Endothelial cell of umbilical vein (primary cell): ENCODE measurements around the gene MYO1A. TPM values are rescaled to one million over a fixed set of nuclear protein-coding genes. Genes with fewer than 3 reads are reported as not detected.
"Not testable (repeated sequence)": the region's sequence is repeated elsewhere in the genome, so short reads cannot be mapped to it uniquely, and the experiment has no call there.

ENCODE experiments used
- BruUV-seq: library from RNA; stranded (reverse); fragments of 400-500 nt; replicated peaks from 2 replicates; lab custom pipeline; 2021; lab: Mats Ljungman, UMichigan
- CTCF ChIA-PET: fragments of 300-600, 350-600 bp; sonication (Branson Sonifier 250); formaldehyde crosslinking; loops from one replicate; lab custom pipeline; 2021; ENCODE audit warnings: antibody characterized with exemption, inconsistent platforms; lab: Charles Lee
- POLR2A ChIA-PET: fragments of 300-600, 350-600 bp; sonication (Branson Sonifier 250); formaldehyde crosslinking; loops from one replicate; lab custom pipeline; 2021; ENCODE audit warnings: antibody characterized with exemption, inconsistent platforms; lab: Charles Lee
- DNase-seq: peaks from one replicate; pipeline ENCODE4 v3.0.0-alpha.2; 2011; ENCODE audit warnings: low read depth, low spot score
- FAIRE-seq: peaks from 2 replicates; lab custom pipeline; 2011; peaks lifted over from hg19 to GRCh38; lab: Jason Lieb, UNC
- H2AFZ ChIP-seq: 2 replicates; pipeline ENCODE4 v1.6.0; 2012; ENCODE audit warnings: low read depth, low read length, control low read depth, inconsistent platforms
- H3K27ac ChIP-seq: 2 replicates; pipeline ENCODE4 v1.5.1; 2011; ENCODE audit warnings: low read depth, mild to moderate bottlenecking, control low read depth, low read length, moderate library complexity; ENCODE audit not compliant: insufficient read depth
- H3K27me3 ChIP-seq, 2 experiments: 2 replicates each; pipeline versions ENCODE4 v1.6.0 to v1.6.1; 2011; ENCODE audit warnings: low read length in 2 of 2, mixed read lengths in 1 of 2; ENCODE audit not compliant: control insufficient read depth in 2 of 2, insufficient read depth in 2 of 2
- H3K36me3 ChIP-seq, 2 experiments: 2 replicates in 1 of 2; 3 replicates in 1 of 2; pipeline ENCODE4 v1.5.1; 2011; ENCODE audit warnings: low read length in 2 of 2, mild to moderate bottlenecking in 1 of 2, moderate library complexity in 1 of 2; ENCODE audit not compliant: control insufficient read depth in 2 of 2, insufficient read depth in 2 of 2; ENCODE audit errors: extremely low read depth in 1 of 2
- H3K4me1 ChIP-seq: 3 replicates; pipeline ENCODE4 v1.5.1; 2011; ENCODE audit warnings: mild to moderate bottlenecking, low read length; ENCODE audit not compliant: control insufficient read depth, insufficient read depth; ENCODE audit errors: extremely low read depth
- H3K4me2 ChIP-seq: 2 replicates; pipeline ENCODE4 v1.6.1; 2011; ENCODE audit warnings: low read length, control low read depth, mixed read lengths; ENCODE audit not compliant: insufficient read depth
- H3K4me3 ChIP-seq, 3 experiments: fragments of 200-600 bp in 1 of 3; sonication (generic), shearing (Covaris generic) in 1 of 3; replicated peaks in 1 of 3; 2 replicates each; pipeline ENCODE4 v1.5.1; 2011 to 2016; ENCODE audit warnings: control low read depth in 3 of 3, low read length in 3 of 3, mild to moderate bottlenecking in 2 of 3, inconsistent platforms in 1 of 3, low read depth in 1 of 3, moderate library complexity in 1 of 3; ENCODE audit not compliant: insufficient read depth in 1 of 3
- H3K79me2 ChIP-seq: 2 replicates; pipeline ENCODE4 v1.6.0; 2012; ENCODE audit warnings: low read length, inconsistent platforms; ENCODE audit not compliant: control insufficient read depth, insufficient read depth
- H3K9ac ChIP-seq: replicated peaks from 2 replicates; pipeline ENCODE3; 2011; ENCODE audit warnings: low read length, control low read depth; ENCODE audit not compliant: insufficient read depth; ENCODE audit errors: extremely low read depth
- H3K9me1 ChIP-seq: replicated peaks from 3 replicates; pipeline ENCODE4 v1.6.0; 2011; ENCODE audit warnings: mild to moderate bottlenecking, low read length; ENCODE audit not compliant: control insufficient read depth, insufficient read depth; ENCODE audit errors: extremely low read depth
- H3K9me3 ChIP-seq: replicated peaks from 2 replicates; pipeline ENCODE4 v1.5.1; 2012; ENCODE audit warnings: low read length, inconsistent platforms; ENCODE audit not compliant: control insufficient read depth, insufficient read depth
- H4K20me1 ChIP-seq: replicated peaks from 2 replicates; pipeline ENCODE3; 2011; ENCODE audit warnings: mild to moderate bottlenecking, low read length; ENCODE audit not compliant: control insufficient read depth, insufficient read depth; ENCODE audit errors: extremely low read depth
- CTCF ChIP-seq, 2 donors: IDR thresholded peaks; 1 replicate in 1 of 2; 2 replicates in 1 of 2; pipeline ENCODE4 v1.5.1; 2011; ENCODE audit warnings: low read length in 2 of 2, mild to moderate bottlenecking in 2 of 2, moderate library complexity in 2 of 2, control low read depth in 1 of 2, inconsistent platforms in 1 of 2, low read depth in 1 of 2; ENCODE audit not compliant: insufficient read depth in 1 of 2; ENCODE audit errors: extremely low read depth in 1 of 2
- EZH2 ChIP-seq: IDR thresholded peaks from 2 replicates; pipeline ENCODE4 v1.6.1; 2012; ENCODE audit warnings: borderline replicate concordance, low read depth, mild to moderate bottlenecking, moderate library complexity, low read length, inconsistent platforms; ENCODE audit not compliant: severe bottlenecking
- FOS ChIP-seq: IDR thresholded peaks from 2 replicates; pipeline ENCODE4 v1.6.1; 2011; ENCODE audit warnings: mild to moderate bottlenecking, low read length, moderate library complexity, borderline replicate concordance; ENCODE audit not compliant: insufficient read depth
- JUN ChIP-seq: IDR thresholded peaks from 2 replicates; pipeline ENCODE4 v1.6.1; 2011; ENCODE audit warnings: borderline replicate concordance, low read depth; ENCODE audit not compliant: insufficient read length, insufficient read depth
- MAX ChIP-seq: IDR thresholded peaks from 2 replicates; pipeline ENCODE4 v1.6.1; 2011; ENCODE audit not compliant: insufficient read depth, insufficient read length
- MYC ChIP-seq: IDR thresholded peaks from one replicate; pipeline ENCODE4 v1.6.1; 2011; ENCODE audit warnings: mild to moderate bottlenecking, low read depth, low read length
- POLR2A ChIP-seq: IDR thresholded peaks from 2 replicates; pipeline ENCODE4 v1.6.1; 2012; ENCODE audit warnings: low read depth, mild to moderate bottlenecking, control low read depth, low read length
- POLR2AphosphoS5 ChIP-seq: IDR thresholded peaks from 2 replicates; pipeline ENCODE4 v1.6.1; 2012; ENCODE audit warnings: low read depth, mild to moderate bottlenecking, control low read depth, low read length, moderate library complexity; ENCODE audit not compliant: insufficient read depth
- dilution Hi-C: fragments of 300-500 bp; cut with MboI; formaldehyde crosslinking; loops from one replicate; pipeline ENCODE4 v1.15.0; 2019; ENCODE audit warnings: low sequenced_read_pairs; ENCODE audit not compliant: extremely low pct_ligation_motif_present
- intact Hi-C: fragments of 100-400 bp; cut with micrococcal nuclease; formaldehyde crosslinking; loops from one replicate; pipeline ENCODE4 v1.10.0; 2022
- polyA plus RNA-seq, 4 experiments: library from polyadenylated mRNA; depleted of rRNA in 3 of 4; stranded (reverse) in 3 of 4; unstranded in 1 of 4; fragments of >200 nt; gene quantifications; 2 replicates each; pipeline versions ENCODE4 v1.2.1 to v1.2.3, GENCODE V29; 2011 to 2012; ENCODE audit warnings: missing spikeins in 1 of 4
- total RNA-seq: library from RNA; stranded (reverse); gene quantifications from 2 replicates; pipeline ENCODE4 v1.2.3, GENCODE V29; 2021

The MYO1A gene
- total and polyA plus RNA-seq, 2 donors (not counting 3 experiments of a cell fraction or from before 2014, with no cell fraction given), result not detected

- DNase-seq (peak; percentile 100), FAIRE-seq (peak; percentile 100)
- Histone ChIP-seq H4K20me1 (no peaks in the 10 kb centered on the region), H3K36me3 (no peaks in the 10 kb centered on the region), H3K27me3 (no peaks in the 10 kb centered on the region), H3K27ac (peak within 1 kb of the TSS; percentile 53), H3K9ac (peak within 1 kb of the TSS; percentile 76), H3K9me1 (no peaks in the 10 kb centered on the region), H3K4me2 (peak within 1 kb of the TSS; percentile 88), H3K4me3 (peak within 1 kb of the TSS; percentile 54 to 86 (median 65)), H2AFZ (peak within 1 kb of the TSS; percentile 63), H3K9me3 (no peaks in the 10 kb centered on the region), H3K79me2 (peaks cover 4% of the 10 kb centered on the region), H3K4me1 (peaks cover 10% of the 10 kb centered on the region)
- no TSS peak for BruUV-seq
- CTCF ChIA-PET, result interaction anchor here (0.6 to 4.2 kb wide), 16 partner anchors 8 to 107 kb away, joined by 3 to 71 read pairs (median 5); partner anchors contain the start of genes LRP1, NAB2 and STAT6
- intact Hi-C loops, result loop anchor here (1.0 kb wide), 1 partner anchor 9 kb away; no protein-coding TSS in a partner anchor
- POLR2A ChIA-PET, result interaction anchor here (0.6 to 1.2 kb wide), 5 partner anchors 9 to 57 kb away, joined by 3 to 11 read pairs (median 5); partner anchors contain the start of genes NAB2 and STAT6
- TF ChIP-seq EZH2 (no peak), JUN (no peak), FOS (no peak), POLR2AphosphoS5 (peak; percentile 61), CTCF (IDR thresholded peaks at IDR 0.05; ENCODE audit: extremely low read depth in 1 of 2, insufficient read depth in 1 of 2, low read depth in 1 of 2, low read length in 2 of 2) (no peak), POLR2A (no peak), MYC (peak; percentile 19), MAX (peak; percentile 91)
- dilution Hi-C loops, result no loop called here
Observed at GRCh38 chr12:57078519-57079404, 28.8 kb upstream of the MYO1A start, which contains the start of gene NEMP1. Gene NEMP1, minus strand, starts transcription at chr12:57078791. Its CDS starts 46 bp downstream, at chr12:57078745.

GRCh38 chr12:57073566-57074450 lies 23.9 kb upstream of the MYO1A start:
- intact Hi-C loops, H3K27me3 ChIP-seq, BruUV-seq, DNase-seq, POLR2A ChIA-PET, H2AFZ ChIP-seq, FAIRE-seq, H3K9me1 ChIP-seq, H4K20me1 ChIP-seq, H3K27ac ChIP-seq, H3K9me3 ChIP-seq, dilution Hi-C loops, H3K4me2 ChIP-seq, H3K79me2 ChIP-seq, H3K4me3 ChIP-seq, H3K4me1 ChIP-seq, H3K9ac ChIP-seq: not testable (repeated sequence)
- H3K36me3 ChIP-seq, result peaks cover 0 to 13% of the 10 kb centered on the region in 2 experiments
- CTCF ChIA-PET, result interaction anchor here (1.1 to 3.3 kb wide), 3 partner anchors 38 to 72 kb away, joined by 3 to 21 read pairs (median 4); partner anchors contain the start of gene STAT6
